Hepatocyte (in vitro differentiated cells): Measurements from ENCODE around the gene IL20. TPM values are rescaled to one million over a fixed set of nuclear protein-coding genes. Genes with fewer than 3 reads are reported as not detected.

Experiments
- DNase-seq: peaks from one replicate; pipeline ENCODE4 v3.0.0-alpha.2; 2016; ENCODE audit warnings: low spot score
- H2AFZ ChIP-seq: fragments of 200-600 bp; sonication (generic); 2 replicates; pipeline ENCODE4 v1.6.0; 2016; ENCODE audit warnings: antibody characterized with exemption, mild to moderate bottlenecking
- H3K27ac ChIP-seq: fragments of 200-600 bp; sonication (generic); 2 replicates; pipeline ENCODE4 v1.5.1; 2016; ENCODE audit warnings: mild to moderate bottlenecking
- H3K27me3 ChIP-seq: fragments of 200-600 bp; sonication (generic); 2 replicates; pipeline ENCODE4 v1.6.1; 2016
- H3K36me3 ChIP-seq: fragments of 200-600 bp; sonication (generic); replicated peaks from 2 replicates; pipeline ENCODE4 v1.5.1; 2016; ENCODE audit warnings: low read depth; ENCODE audit not compliant: insufficient read depth
- H3K4me1 ChIP-seq: fragments of 200-600 bp; sonication (generic); 2 replicates; pipeline ENCODE4 v1.5.1; 2016; ENCODE audit warnings: mild to moderate bottlenecking, moderate library complexity; ENCODE audit not compliant: insufficient read depth
- H3K4me2 ChIP-seq: fragments of 200-600 bp; sonication (generic); 2 replicates; pipeline ENCODE4 v1.6.0; 2016
- H3K4me3 ChIP-seq: fragments of 200-600 bp; sonication (generic); 2 replicates; pipeline ENCODE4 v1.5.1; 2016; ENCODE audit warnings: mild to moderate bottlenecking
- H3K79me2 ChIP-seq: fragments of 200-600 bp; sonication (generic); 2 replicates; pipeline ENCODE4 v1.6.0; 2017; ENCODE audit warnings: mild to moderate bottlenecking
- H3K9me2 ChIP-seq: fragments of 200-600 bp; sonication (generic); replicated peaks from 2 replicates; pipeline ENCODE4 v1.6.0; 2017; ENCODE audit warnings: mild to moderate bottlenecking; ENCODE audit not compliant: insufficient read depth
- H3K9me3 ChIP-seq: fragments of 200-600 bp; sonication (generic); 2 replicates; pipeline ENCODE4 v1.5.1; 2016; ENCODE audit warnings: low read depth, mild to moderate bottlenecking
- H4K20me1 ChIP-seq: fragments of 200-600 bp; sonication (generic); 2 replicates; pipeline ENCODE4 v1.6.0; 2016; ENCODE audit warnings: mild to moderate bottlenecking; ENCODE audit not compliant: insufficient read depth, poor library complexity, severe bottlenecking
- EZH2 ChIP-seq: fragments of 200-600 bp; sonication (generic); IDR thresholded peaks from 2 replicates; pipeline ENCODE4 v1.6.1; 2016; ENCODE audit warnings: antibody characterized with exemption, mild to moderate bottlenecking, borderline replicate concordance
- EZH2phosphoT487 ChIP-seq: fragments of 200-600 bp; sonication (generic); IDR thresholded peaks from one replicate; pipeline ENCODE4 v1.6.1; 2018; ENCODE audit warnings: antibody characterized with exemption, mild to moderate bottlenecking, low read depth, moderate library complexity; ENCODE audit not compliant: unreplicated experiment, severe bottlenecking
- WGBS: methylation state at CpG from one replicate; pipeline ENCODE4 v1.1.6; 2016; ENCODE audit warnings: low lambda C conversion rate; ENCODE audit errors: missing lambda C conversion rate; 5-methylcytosine and 5-hydroxymethylcytosine counted together
- polyA plus RNA-seq: library from polyadenylated mRNA; unstranded; fragments of >200 nt; fragmentation: Nextera tagmentation; extraction: Ambion mirVana; gene quantifications from 2 replicates; pipeline ENCODE4 v1.2.1, GENCODE V29; 2016
- total RNA-seq: library from RNA; depleted of rRNA; stranded (reverse); fragments of >200 nt; gene quantifications from 2 replicates; pipeline ENCODE4 v1.2.3, GENCODE V29; 2014
- TF ChIP-seq, protein P1 (sequence below): fragments of 200-600 bp; sonication (generic); IDR thresholded peaks from 2 replicates; pipeline ENCODE4 v1.5.1; 2016; ENCODE audit warnings: antibody characterized with exemption, mild to moderate bottlenecking; ENCODE audit not compliant: poor library complexity

The IL20 gene
- total and polyA plus RNA-seq, 2 experiments from 2014 or later, result not detected

DNA sequence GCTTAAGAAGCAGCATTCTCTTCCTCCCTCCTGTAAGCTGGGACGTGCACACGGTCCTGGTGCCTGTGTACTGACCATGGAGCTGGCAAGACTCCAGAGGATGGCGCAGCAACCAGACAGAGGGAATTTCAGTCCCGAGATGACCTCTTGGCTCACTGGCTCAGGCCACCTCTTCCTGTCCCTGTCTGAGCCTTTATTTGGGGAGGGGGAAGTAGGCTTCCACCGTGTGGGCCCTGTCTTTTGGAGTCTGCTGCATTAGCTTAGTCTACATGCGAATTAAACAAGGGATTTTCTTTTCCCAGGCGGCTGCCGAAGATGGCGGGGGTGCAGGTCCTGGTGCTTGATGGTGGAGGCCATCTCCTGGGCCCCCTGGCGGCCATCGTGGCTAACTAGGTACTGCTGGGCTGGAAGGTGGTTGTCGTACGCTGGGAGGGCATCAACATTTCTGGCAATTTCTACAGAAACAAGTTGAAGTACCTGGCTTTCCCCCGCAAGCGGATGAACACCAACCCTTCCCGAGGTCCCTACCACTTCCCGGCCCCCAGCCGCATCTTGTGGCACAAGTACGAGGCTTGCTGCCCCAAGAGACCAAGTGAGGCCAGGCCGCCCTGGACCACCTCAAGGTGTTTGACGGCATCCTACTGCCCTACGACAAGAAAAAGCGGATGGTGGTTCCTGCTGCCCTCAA is 42.0 kb downstream of the IL20 start:
- peak; percentile 35 for DNase-seq
- Histone ChIP-seq H3K79me2 (no peaks in the 10 kb centered on the region), H3K9me2 (no peaks in the 10 kb centered on the region), H3K9me3 (no peaks in the 10 kb centered on the region), H3K27ac (no peak overlapping the region), H3K4me3 (no peak overlapping the region), H3K4me2 (no peak overlapping the region), H2AFZ (no peak overlapping the region), H3K27me3 (peaks cover 32% of the 10 kb centered on the region), H3K4me1 (peaks cover 4% of the 10 kb centered on the region), H3K36me3 (no peaks in the 10 kb centered on the region), H4K20me1 (no peaks in the 10 kb centered on the region)
- 90% methylated on average over 23 of the region's 23 CpGs for WGBS
- TF ChIP-seq, protein P1, sequence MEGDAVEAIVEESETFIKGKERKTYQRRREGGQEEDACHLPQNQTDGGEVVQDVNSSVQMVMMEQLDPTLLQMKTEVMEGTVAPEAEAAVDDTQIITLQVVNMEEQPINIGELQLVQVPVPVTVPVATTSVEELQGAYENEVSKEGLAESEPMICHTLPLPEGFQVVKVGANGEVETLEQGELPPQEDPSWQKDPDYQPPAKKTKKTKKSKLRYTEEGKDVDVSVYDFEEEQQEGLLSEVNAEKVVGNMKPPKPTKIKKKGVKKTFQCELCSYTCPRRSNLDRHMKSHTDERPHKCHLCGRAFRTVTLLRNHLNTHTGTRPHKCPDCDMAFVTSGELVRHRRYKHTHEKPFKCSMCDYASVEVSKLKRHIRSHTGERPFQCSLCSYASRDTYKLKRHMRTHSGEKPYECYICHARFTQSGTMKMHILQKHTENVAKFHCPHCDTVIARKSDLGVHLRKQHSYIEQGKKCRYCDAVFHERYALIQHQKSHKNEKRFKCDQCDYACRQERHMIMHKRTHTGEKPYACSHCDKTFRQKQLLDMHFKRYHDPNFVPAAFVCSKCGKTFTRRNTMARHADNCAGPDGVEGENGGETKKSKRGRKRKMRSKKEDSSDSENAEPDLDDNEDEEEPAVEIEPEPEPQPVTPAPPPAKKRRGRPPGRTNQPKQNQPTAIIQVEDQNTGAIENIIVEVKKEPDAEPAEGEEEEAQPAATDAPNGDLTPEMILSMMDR, result no peak
- TF ChIP-seq EZH2 (no peak), EZH2phosphoT487 (no peak)

GRCh38 chr1:206908038-206908437 is 42.6 kb downstream of the IL20 start:
- H4K20me1 ChIP-seq, result no peaks in the 10 kb centered on the region

DNA sequence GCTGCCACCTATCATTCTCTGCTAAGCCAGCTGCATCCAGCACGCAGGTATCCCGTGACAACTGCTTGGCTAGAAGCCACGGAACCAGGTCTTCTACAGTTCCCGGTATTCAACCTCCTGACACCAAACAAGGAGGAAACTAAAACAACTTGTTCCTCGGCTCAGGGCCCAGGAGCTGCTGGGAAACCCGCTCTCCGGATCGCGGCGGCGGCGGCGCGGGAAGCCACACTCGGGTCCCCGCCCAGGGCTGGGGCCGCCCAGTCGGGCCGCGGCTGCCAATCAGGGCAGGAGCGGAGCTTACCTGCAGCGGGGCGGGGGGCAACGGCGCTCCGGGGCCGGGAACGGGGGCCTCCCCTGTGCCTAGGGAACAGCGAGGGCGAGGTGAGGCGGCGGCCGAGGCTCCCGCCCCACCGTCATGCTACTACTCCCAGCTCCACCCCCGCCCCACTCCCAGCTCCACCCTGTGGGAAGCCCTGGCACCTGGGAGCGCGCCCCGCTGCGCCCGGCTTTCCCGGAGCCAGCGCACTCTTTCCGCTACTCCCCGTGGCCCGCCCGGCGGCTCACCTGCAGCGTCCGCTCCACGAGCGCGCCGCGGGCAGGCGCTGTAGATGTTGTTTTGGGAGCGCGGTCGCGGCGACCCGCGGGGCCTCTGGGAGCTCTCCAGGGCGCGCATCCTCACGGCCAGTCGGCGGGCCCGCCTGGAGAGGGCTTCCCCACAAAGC is 43.9 kb downstream of the IL20 start:
- Histone ChIP-seq H3K4me1 (peaks cover 4% of the 10 kb centered on the region), H3K4me2 (peak overlapping the region; percentile 93), H4K20me1 (no peaks in the 10 kb centered on the region), H3K79me2 (no peaks in the 10 kb centered on the region), H3K9me2 (no peaks in the 10 kb centered on the region), H3K9me3 (no peaks in the 10 kb centered on the region), H3K27me3 (peaks cover 36% of the 10 kb centered on the region), H2AFZ (peak overlapping the region; percentile 50), H3K27ac (no peak overlapping the region), H3K4me3 (peak overlapping the region; percentile 5), H3K36me3 (no peaks in the 10 kb centered on the region)
- no peak for TF ChIP-seq EZH2
- TF ChIP-seq, protein P1, result no peak
- no peak for TF ChIP-seq EZH2phosphoT487
- WGBS, result 2% methylated on average over 28 of the region's 69 CpGs
- peak; percentile 80 for DNase-seq

More at GRCh38 chr1:206908038-206908437, 42.6 kb downstream of the IL20 start:
- H2AFZ ChIP-seq, result no peak overlapping the region
- H3K4me3 ChIP-seq, result no peak overlapping the region
- no peaks in the 10 kb centered on the region for H3K9me2 ChIP-seq
- H3K9me3 ChIP-seq, result no peaks in the 10 kb centered on the region
- no peak overlapping the region for H3K4me2 ChIP-seq
- WGBS, result 88% methylated on average over 10 of the region's 10 CpGs
- H3K27ac ChIP-seq, result no peak overlapping the region
- H3K36me3 ChIP-seq, result no peaks in the 10 kb centered on the region
- H3K4me1 ChIP-seq, result peaks cover 4% of the 10 kb centered on the region
- peaks cover 36% of the 10 kb centered on the region for H3K27me3 ChIP-seq
- DNase-seq, result no peak
- no peaks in the 10 kb centered on the region for H3K79me2 ChIP-seq
- no peak for TF ChIP-seq EZH2
- TF ChIP-seq EZH2phosphoT487, result no peak
- TF ChIP-seq, protein P1, result no peak
